K562 (cell line): ENCODE data around the gene ECD. TPM values are rescaled to one million over a fixed set of nuclear protein-coding genes. Genes with fewer than 3 reads are reported as not detected.

Source experiments
- ATAC-seq: fragments of 200-7000 bp; cut with Tn5 transposase; 3 replicates; pipeline ENCODE4 v1.9.1; 2020; ENCODE audit warnings: moderate library complexity
- BruUV-seq: library from RNA; stranded (reverse); fragments of 400-500 nt; replicated peaks from 2 replicates; lab custom pipeline; 2021; lab: Mats Ljungman, UMichigan
- CTCF ChIA-PET: fragments of 300-600 bp; formaldehyde crosslinking; extraction: SDS; loops from one replicate; lab custom pipeline; 2021; ENCODE audit warnings: low intra/inter-chr PET ratio; lab: Yijun Ruan, JAX
- POLR2A ChIA-PET: fragments of 300-600, 350-650 bp; sonication (Branson Sonifier 250); formaldehyde crosslinking; extraction: SDS; loops from one replicate; lab custom pipeline; 2021; ENCODE audit warnings: antibody characterized with exemption, inconsistent platforms; lab: Yijun Ruan, JAX
- DNase-seq, 4 experiments: peaks; one replicate each; pipeline versions ENCODE4 v3.0.0 to v3.0.0-alpha.2; 2011 to 2018; ENCODE audit warnings: low spot score in 3 of 4, mixed read lengths in 3 of 4; ENCODE audit errors: extremely low read depth in 1 of 4
- FAIRE-seq: peaks from 2 replicates; lab custom pipeline; 2011; peaks lifted over from hg19 to GRCh38; lab: Jason Lieb, UNC
- H2AFZ ChIP-seq: 2 replicates; pipeline ENCODE4 v1.6.0; 2011; ENCODE audit warnings: low read depth, low read length, control low read depth, inconsistent platforms
- H3K27ac ChIP-seq: fragments of 200-600 bp; 3 replicates; pipeline ENCODE4 v1.8.0; 2011; ENCODE audit warnings: low read depth, mild to moderate bottlenecking, control low read depth, inconsistent platforms, low read length, moderate library complexity, mixed read lengths; ENCODE audit errors: extremely low read depth
- H3K27me3 ChIP-seq, 2 experiments: fragments of 300-600 bp in 1 of 2; 2 replicates in 1 of 2; 3 replicates in 1 of 2; pipeline versions ENCODE4 v1.6.0 to v1.8.0; 2011; ENCODE audit warnings: inconsistent platforms in 2 of 2, low read length in 2 of 2, mild to moderate bottlenecking in 1 of 2, mixed read lengths in 1 of 2, moderate library complexity in 1 of 2; ENCODE audit not compliant: control insufficient read depth in 2 of 2, insufficient read depth in 2 of 2
- H3K36me3 ChIP-seq: fragments of 300-600 bp; 3 replicates; pipeline ENCODE4 v1.8.0; 2011; ENCODE audit warnings: mild to moderate bottlenecking, low read length, inconsistent platforms; ENCODE audit not compliant: control insufficient read depth, insufficient read depth
- H3K4me1 ChIP-seq, 2 experiments: fragments of 200-600 bp in 1 of 2; replicated peaks in 1 of 2; 2 replicates in 1 of 2; 3 replicates in 1 of 2; pipeline versions ENCODE4 v1.5.1 to v1.8.0; 2011; ENCODE audit warnings: inconsistent platforms in 2 of 2, low read length in 2 of 2, mild to moderate bottlenecking in 1 of 2, mixed read lengths in 1 of 2, moderate library complexity in 1 of 2; ENCODE audit not compliant: control insufficient read depth in 2 of 2, insufficient read depth in 2 of 2
- H3K4me2 ChIP-seq: 2 replicates; pipeline ENCODE4 v1.6.1; 2011; ENCODE audit warnings: low read length, control low read depth, inconsistent platforms, mixed read lengths; ENCODE audit not compliant: insufficient read depth
- H3K4me3 ChIP-seq: fragments of 200-600 bp; sonication (generic), shearing (Covaris generic); 2 replicates; pipeline ENCODE4 v1.5.1; 2016; ENCODE audit warnings: control low read depth, inconsistent platforms
- H3K79me2 ChIP-seq: fragments of 200-600 bp; 3 replicates; pipeline ENCODE4 v1.8.0; 2011; ENCODE audit warnings: low read length, inconsistent platforms; ENCODE audit not compliant: control insufficient read depth, insufficient read depth
- H3K9ac ChIP-seq, 2 experiments: 2 replicates each; pipeline versions ENCODE4 v1.6.0 to v1.6.1; 2011; ENCODE audit warnings: low read depth in 2 of 2, low read length in 2 of 2, control low read depth in 1 of 2, inconsistent platforms in 1 of 2, mild to moderate bottlenecking in 1 of 2, mixed read lengths in 1 of 2; ENCODE audit not compliant: insufficient read depth in 1 of 2
- H3K9me1 ChIP-seq: one replicate; pipeline ENCODE4 v1.6.0; 2011; ENCODE audit warnings: inconsistent platforms, mild to moderate bottlenecking, low read length, moderate library complexity; ENCODE audit not compliant: control insufficient read depth, insufficient read depth
- H3K9me3 ChIP-seq: replicated peaks from 2 replicates; pipeline ENCODE4 v1.5.1; 2011; ENCODE audit warnings: low read depth, low read length, inconsistent platforms; ENCODE audit not compliant: control insufficient read depth, insufficient read depth
- H4K20me1 ChIP-seq: replicated peaks from 2 replicates; pipeline ENCODE4 v1.6.1; 2011; ENCODE audit warnings: low read length, inconsistent platforms, mixed read lengths; ENCODE audit not compliant: control insufficient read depth, insufficient read depth
- ADNP ChIP-seq: fragments of 200-800 bp; sonication (Bioruptor generic); IDR thresholded peaks from 2 replicates; pipeline ENCODE4 v1.6.1; 2016; ENCODE audit warnings: missing genetic modification characterization, missing compliant biosample characterization
- BCOR ChIP-seq: fragments of 450-650 bp; IDR thresholded peaks from 2 replicates; pipeline ENCODE4 v1.6.1; 2016
- C11orf30 ChIP-seq: fragments of 450-650 bp; IDR thresholded peaks from 2 replicates; pipeline ENCODE4 v1.6.1; 2016; ENCODE audit warnings: low read depth, mild to moderate bottlenecking
- SMARCE1 ChIP-seq: fragments of 450-650 bp; IDR thresholded peaks from 2 replicates; pipeline ENCODE4 v1.7.1; 2016; ENCODE audit warnings: mild to moderate bottlenecking
- ZNF121 ChIP-seq: sonication (generic); formaldehyde crosslinking; conservative IDR thresholded peaks from 2 replicates; pipeline ENCODE4 v1.8.0; 2022; ENCODE audit warnings: missing genetic modification reagents
- ZNF263 ChIP-seq: sonication (generic); formaldehyde crosslinking; IDR thresholded peaks from 2 replicates; pipeline ENCODE4 v1.8.0; 2022; ENCODE audit warnings: mild to moderate bottlenecking, missing genetic modification reagents, borderline replicate concordance
- ZNF384 ChIP-seq: IDR thresholded peaks from 2 replicates; pipeline ENCODE4 v1.6.1; 2012; ENCODE audit warnings: low read depth, low read length, improper control_type of control experiment
- WGBS: fragments of 100-300 bp; shearing (Covaris generic); methylation state at CpG from one replicate; pipeline ENCODE4 v1.1.6; 2016; ENCODE audit warnings: low coverage, mixed read lengths; ENCODE audit not compliant: insufficient coverage; ENCODE audit errors: missing lambda C conversion rate; 5-methylcytosine and 5-hydroxymethylcytosine counted together
- in situ Hi-C: fragments of 300-500 bp; cut with MboI; formaldehyde crosslinking; loops from 4 replicates; pipeline ENCODE4 v1.15.0; 2018; ENCODE audit warnings: inconsistent platforms, mixed read lengths
- intact Hi-C: fragments of 100-400 bp; cut with micrococcal nuclease; formaldehyde crosslinking; loops from 2 replicates; pipeline ENCODE4 v1.14.2; 2022
- polyA plus RNA-seq, 8 experiments: library from polyadenylated mRNA; depleted of rRNA in 4 of 8; stranded (reverse) in 5 of 8; unstranded in 3 of 8; fragments of >200 nt; fragmentation: Nextera tagmentation in 2 of 8; fragmentation: Illumina TruSeq in 1 of 8; extraction: Ambion mirVana in 2 of 8; extraction: Trizol in 1 of 8; gene quantifications; 2 replicates each; pipeline versions ENCODE4 v1.2.1 to v1.2.3, GENCODE V29; 2011 to 2014; ENCODE audit warnings: inconsistent platforms in 1 of 8, missing spikeins in 1 of 8
- total RNA-seq, 7 experiments: library from RNA; depleted of rRNA in 6 of 7; stranded (reverse); fragments of >200 nt in 6 of 7; fragmentation: Illumina TruSeq in 2 of 7; extraction: Trizol in 2 of 7; gene quantifications; 2 replicates each; pipeline versions ENCODE4 v1.2.1 to v1.2.3, GENCODE V29; 2011 to 2021; ENCODE audit warnings: low replicate concordance in 1 of 7
- TF ChIP-seq, protein P1 (sequence below): sonication (generic); formaldehyde crosslinking; IDR thresholded peaks from 2 replicates; pipeline ENCODE4 v1.8.1; 2023; ENCODE audit warnings: mild to moderate bottlenecking, missing genetic modification reagents

The ECD gene
- total and polyA plus RNA-seq, 9 of the 15 experiments (the other 6 are each of a cell fraction or from before 2014, with no cell fraction given), result 33.5 to 79.9 (median 53.2) TPM

DNA sequence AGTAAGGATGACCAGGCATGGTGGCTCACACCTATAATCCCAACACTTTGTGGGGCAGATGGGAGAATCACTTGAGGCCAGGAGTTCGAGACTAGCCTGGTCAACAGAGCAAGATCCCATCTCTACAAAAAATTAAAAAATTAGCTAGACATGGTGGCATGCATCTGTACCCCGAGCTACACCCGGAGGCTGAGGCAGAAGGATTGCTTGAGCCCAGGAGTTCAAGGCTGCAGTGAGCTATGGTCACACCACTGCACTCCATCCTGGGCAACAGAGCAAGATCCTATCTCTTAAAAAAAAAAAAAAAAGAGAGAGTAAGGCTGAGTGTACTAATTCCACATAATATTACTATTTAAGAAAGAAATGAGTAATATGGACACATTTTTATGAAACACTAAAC, 75.0 kb downstream of the ECD start:
- Histone ChIP-seq H4K20me1 (peaks cover 21% of the 10 kb centered on the region; the same call in 1 of the 2 replicates), H3K36me3 (peaks cover 16% of the 10 kb centered on the region; the same call in 2 of the 3 replicates), H3K4me2 (peak overlapping the region; percentile 24), H3K9me3 (no peaks in the 10 kb centered on the region), H3K9me1 (no peaks in the 10 kb centered on the region), H3K27me3 (no peaks in the 10 kb centered on the region), H2AFZ (no peak overlapping the region), H3K9ac (no peak overlapping the region; a peak in 1 of 4 replicates), H3K27ac (no peak overlapping the region), H3K4me1 (peaks cover 10 to 12% of the 10 kb centered on the region in 2 experiments; a peak in 4 of 5 replicates), H3K79me2 (peaks cover 87% of the 10 kb centered on the region), H3K4me3 (no peak overlapping the region)
- WGBS, result 93% methylated on average over 3 of the region's 3 CpGs
- no TSS peak for BruUV-seq
- in situ Hi-C loops (no loop called here), intact Hi-C loops (no loop called here)
- ChIA-PET POLR2A (interaction anchor here (0.7 to 5.2 kb wide), 4 partner anchors 10 to 75 kb away, joined by 3 to 45 read pairs (median 4); partner anchors contain the start of genes ECD, FAM149B1 and NUDT13), CTCF (no interaction called here)
- DNase-seq (no peak), ATAC-seq (no peak), FAIRE-seq (no peak)
- TF ChIP-seq, protein P1, sequence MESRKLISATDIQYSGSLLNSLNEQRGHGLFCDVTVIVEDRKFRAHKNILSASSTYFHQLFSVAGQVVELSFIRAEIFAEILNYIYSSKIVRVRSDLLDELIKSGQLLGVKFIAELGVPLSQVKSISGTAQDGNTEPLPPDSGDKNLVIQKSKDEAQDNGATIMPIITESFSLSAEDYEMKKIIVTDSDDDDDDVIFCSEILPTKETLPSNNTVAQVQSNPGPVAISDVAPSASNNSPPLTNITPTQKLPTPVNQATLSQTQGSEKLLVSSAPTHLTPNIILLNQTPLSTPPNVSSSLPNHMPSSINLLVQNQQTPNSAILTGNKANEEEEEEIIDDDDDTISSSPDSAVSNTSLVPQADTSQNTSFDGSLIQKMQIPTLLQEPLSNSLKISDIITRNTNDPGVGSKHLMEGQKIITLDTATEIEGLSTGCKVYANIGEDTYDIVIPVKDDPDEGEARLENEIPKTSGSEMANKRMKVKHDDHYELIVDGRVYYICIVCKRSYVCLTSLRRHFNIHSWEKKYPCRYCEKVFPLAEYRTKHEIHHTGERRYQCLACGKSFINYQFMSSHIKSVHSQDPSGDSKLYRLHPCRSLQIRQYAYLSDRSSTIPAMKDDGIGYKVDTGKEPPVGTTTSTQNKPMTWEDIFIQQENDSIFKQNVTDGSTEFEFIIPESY (CRISPR knock-in tag), result no peak
- peak; percentile 45; the same call in 1 of the 2 replicates for TF ChIP-seq BCOR
- no peak for TF ChIP-seq C11orf30
- TF ChIP-seq SMARCE1, result no peak
- peak; percentile 87 for TF ChIP-seq ZNF121 (CRISPR knock-in tag)
- TF ChIP-seq ZNF384, result peak; percentile 72
- TF ChIP-seq ADNP, result peak; percentile 66; the same call in 1 of the 2 replicates
- TF ChIP-seq ZNF263, result no peak
